ENCODE measurements around the gene CTDSPL.
A peak's percentile ranks its signal among the peaks of the same experiment; 100 is the strongest.

CTDSPL gene

DNA sequence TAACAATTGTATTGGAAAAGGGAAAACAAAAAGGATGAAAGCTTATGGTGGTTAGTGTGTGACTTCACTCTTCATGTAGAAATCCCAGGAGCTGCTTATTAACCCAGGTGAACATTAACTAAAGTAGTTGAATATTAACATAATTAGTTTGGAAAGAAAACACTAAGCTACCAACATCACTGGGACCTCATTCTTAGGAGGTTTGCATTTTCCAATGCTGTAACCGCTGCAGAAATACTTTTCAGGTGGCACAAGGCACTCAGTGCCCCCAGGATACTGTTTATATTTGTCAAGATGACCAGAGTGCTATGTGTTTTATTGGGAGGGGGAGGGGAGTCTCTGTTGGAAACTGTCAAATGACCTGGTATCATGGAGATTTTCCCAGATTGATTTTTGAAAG lies 103.0 kb downstream of the CTDSPL start:
- Histone ChIP-seq H3F3A (ENCODE audit: insufficient read depth, low read length) (no peaks in the 10 kb centered on the region), H4K20me1 (ENCODE audit: insufficient read depth, low read length) (no peaks in the 10 kb centered on the region), H2AFZ (ENCODE audit: low read length) (no peak overlapping the region), H3K36me3 (replicated peaks; ENCODE audit: insufficient read depth, low read length) (no peaks in the 10 kb centered on the region), H3K9me2 (replicated peaks; ENCODE audit: insufficient read depth, low read length) (no peaks in the 10 kb centered on the region), H3K79me2 (ENCODE audit: low read length) (no peaks in the 10 kb centered on the region), H3K9me3 (replicated peaks; ENCODE audit: insufficient read depth, low read length) (no peaks in the 10 kb centered on the region), H3K9ac (ENCODE audit: low read length) (no peak overlapping the region), H3K27ac (ENCODE audit: low read length) (no peak overlapping the region), H3K4me3 (ENCODE audit: low read length) (no peak overlapping the region), H3K4me1 (ENCODE audit: low read length) (no peaks in the 10 kb centered on the region), H3K4me2 (ENCODE audit: low read depth, low read length) (no peak overlapping the region), H3K27me3 (replicated peaks; ENCODE audit: insufficient read depth, low read length) (no peaks in the 10 kb centered on the region)
- no peak for DNase-seq
- TF ChIP-seq EZH2 (optimal IDR thresholded peaks at IDR 0.05; ENCODE audit: low read depth, low read length) (no peak), EZH2phosphoT487 (IDR thresholded peaks at IDR 0.05; ENCODE audit: low read length) (no peak)
- TF ChIP-seq, protein P1, sequence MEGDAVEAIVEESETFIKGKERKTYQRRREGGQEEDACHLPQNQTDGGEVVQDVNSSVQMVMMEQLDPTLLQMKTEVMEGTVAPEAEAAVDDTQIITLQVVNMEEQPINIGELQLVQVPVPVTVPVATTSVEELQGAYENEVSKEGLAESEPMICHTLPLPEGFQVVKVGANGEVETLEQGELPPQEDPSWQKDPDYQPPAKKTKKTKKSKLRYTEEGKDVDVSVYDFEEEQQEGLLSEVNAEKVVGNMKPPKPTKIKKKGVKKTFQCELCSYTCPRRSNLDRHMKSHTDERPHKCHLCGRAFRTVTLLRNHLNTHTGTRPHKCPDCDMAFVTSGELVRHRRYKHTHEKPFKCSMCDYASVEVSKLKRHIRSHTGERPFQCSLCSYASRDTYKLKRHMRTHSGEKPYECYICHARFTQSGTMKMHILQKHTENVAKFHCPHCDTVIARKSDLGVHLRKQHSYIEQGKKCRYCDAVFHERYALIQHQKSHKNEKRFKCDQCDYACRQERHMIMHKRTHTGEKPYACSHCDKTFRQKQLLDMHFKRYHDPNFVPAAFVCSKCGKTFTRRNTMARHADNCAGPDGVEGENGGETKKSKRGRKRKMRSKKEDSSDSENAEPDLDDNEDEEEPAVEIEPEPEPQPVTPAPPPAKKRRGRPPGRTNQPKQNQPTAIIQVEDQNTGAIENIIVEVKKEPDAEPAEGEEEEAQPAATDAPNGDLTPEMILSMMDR (IDR thresholded peaks at IDR 0.05; ENCODE audit: low read length) = no peak

DNA sequence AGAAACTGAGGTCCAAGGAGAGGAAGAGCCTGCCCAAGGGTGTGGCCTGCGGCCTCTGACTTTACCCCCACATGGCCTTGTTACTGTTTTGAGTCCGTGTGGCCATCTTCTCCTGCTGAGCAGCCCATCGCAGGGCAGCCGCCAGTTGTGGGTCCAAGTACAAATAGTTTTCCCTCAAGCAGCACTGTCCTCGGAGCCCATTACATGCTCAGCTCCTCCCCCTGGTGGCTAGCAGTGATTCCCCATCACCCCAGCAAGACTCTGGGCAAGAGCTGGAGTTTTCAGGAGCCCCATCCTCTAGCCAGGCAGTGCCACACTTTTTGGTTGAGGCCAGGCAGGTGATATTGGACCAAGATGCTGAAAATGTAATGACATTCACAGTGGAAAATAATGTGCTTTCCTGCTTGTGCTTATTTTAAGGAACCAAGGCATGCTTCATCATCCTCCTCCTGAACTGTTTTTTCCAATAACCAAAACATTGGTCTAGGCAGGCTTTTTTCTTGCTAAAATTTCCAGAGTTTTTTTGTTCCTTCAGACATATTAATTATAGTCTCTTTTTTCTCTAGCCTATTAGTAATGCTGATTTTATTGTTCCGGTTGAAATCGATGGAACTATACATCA lies 105.7 kb downstream of the CTDSPL start:
- no peaks in the 10 kb centered on the region for H3K27me3 ChIP-seq (replicated peaks; ENCODE audit: insufficient read depth, low read length)
- H3K79me2 ChIP-seq (ENCODE audit: low read length) = no peaks in the 10 kb centered on the region
- TF ChIP-seq, protein P1 (IDR thresholded peaks at IDR 0.05; ENCODE audit: low read length) = peak; percentile 87
- no peak for TF ChIP-seq EZH2 (optimal IDR thresholded peaks at IDR 0.05; ENCODE audit: low read depth, low read length)
- no peak for TF ChIP-seq EZH2phosphoT487 (IDR thresholded peaks at IDR 0.05; ENCODE audit: low read length)
- no peak overlapping the region for H2AFZ ChIP-seq (ENCODE audit: low read length)
- H4K20me1 ChIP-seq (ENCODE audit: insufficient read depth, low read length) = no peaks in the 10 kb centered on the region
- H3K4me3 ChIP-seq (ENCODE audit: low read length) = no peak overlapping the region
- no peak overlapping the region for H3K27ac ChIP-seq (ENCODE audit: low read length)
- H3K9ac ChIP-seq (ENCODE audit: low read length) = no peak overlapping the region
- H3K9me3 ChIP-seq (replicated peaks; ENCODE audit: insufficient read depth, low read length) = no peaks in the 10 kb centered on the region
- H3K9me2 ChIP-seq (replicated peaks; ENCODE audit: insufficient read depth, low read length) = no peaks in the 10 kb centered on the region
- H3K36me3 ChIP-seq (replicated peaks; ENCODE audit: insufficient read depth, low read length) = no peaks in the 10 kb centered on the region
- H3K4me1 ChIP-seq (ENCODE audit: low read length) = no peaks in the 10 kb centered on the region
- no peak overlapping the region for H3K4me2 ChIP-seq (ENCODE audit: low read depth, low read length)
- H3F3A ChIP-seq (ENCODE audit: insufficient read depth, low read length) = no peaks in the 10 kb centered on the region
- DNase-seq = peak; percentile 65

DNA sequence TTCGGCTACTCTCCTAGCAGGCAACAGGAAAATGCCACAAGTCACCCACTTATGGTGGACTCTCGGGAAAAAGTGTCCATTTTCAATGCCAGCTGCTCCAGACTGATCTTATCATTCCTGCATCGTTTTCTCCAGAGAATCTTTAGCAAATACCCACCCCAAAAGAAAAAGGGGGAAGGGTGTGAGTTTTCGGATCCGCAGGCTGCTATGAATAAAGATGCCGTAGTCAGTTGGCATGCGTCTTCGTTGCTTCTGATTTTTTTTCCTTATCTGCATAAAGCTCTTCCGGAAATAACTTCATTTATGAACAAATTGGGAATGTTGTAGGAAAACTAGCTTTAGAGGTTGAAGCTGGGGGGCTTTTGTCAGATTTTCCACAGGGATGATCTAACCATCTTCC lies 106.5 kb downstream of the CTDSPL start:
- H2AFZ ChIP-seq (ENCODE audit: low read length) = no peak overlapping the region
- DNase-seq = no peak
- H3K4me1 ChIP-seq (ENCODE audit: low read length) = no peaks in the 10 kb centered on the region
- no peaks in the 10 kb centered on the region for H3K9me3 ChIP-seq (replicated peaks; ENCODE audit: insufficient read depth, low read length)
- H3K4me2 ChIP-seq (ENCODE audit: low read depth, low read length) = no peak overlapping the region
- no peaks in the 10 kb centered on the region for H3K36me3 ChIP-seq (replicated peaks; ENCODE audit: insufficient read depth, low read length)
- TF ChIP-seq EZH2 (optimal IDR thresholded peaks at IDR 0.05; ENCODE audit: low read depth, low read length) = no peak
- TF ChIP-seq EZH2phosphoT487 (IDR thresholded peaks at IDR 0.05; ENCODE audit: low read length) = no peak
- TF ChIP-seq, protein P1 (IDR thresholded peaks at IDR 0.05; ENCODE audit: low read length) = no peak
- H3F3A ChIP-seq (ENCODE audit: insufficient read depth, low read length) = no peaks in the 10 kb centered on the region
- H3K27ac ChIP-seq (ENCODE audit: low read length) = no peak overlapping the region
- H4K20me1 ChIP-seq (ENCODE audit: insufficient read depth, low read length) = no peaks in the 10 kb centered on the region
- H3K9me2 ChIP-seq (replicated peaks; ENCODE audit: insufficient read depth, low read length) = no peaks in the 10 kb centered on the region
- no peaks in the 10 kb centered on the region for H3K79me2 ChIP-seq (ENCODE audit: low read length)
- H3K27me3 ChIP-seq (replicated peaks; ENCODE audit: insufficient read depth, low read length) = no peaks in the 10 kb centered on the region
- H3K9ac ChIP-seq (ENCODE audit: low read length) = no peak overlapping the region
- H3K4me3 ChIP-seq (ENCODE audit: low read length) = no peak overlapping the region
